Erythroblast (primary cell): Measurements from ENCODE around the gene ZCCHC24.

Experiments
- GATA1 ChIP-seq: IDR thresholded peaks from 2 replicates; pipeline ENCODE4 v1.6.1; 2011; ENCODE audit warnings: low read depth, mild to moderate bottlenecking, control low read depth, low read length, moderate library complexity
- POLR2A ChIP-seq: IDR thresholded peaks from 2 replicates; pipeline ENCODE4 v1.6.1; 2011; ENCODE audit warnings: mild to moderate bottlenecking, low read length

- no peak for TF ChIP-seq POLR2A
- no peak for TF ChIP-seq GATA1
Observed at GRCh38 chr10:79447911-79448731, 2.7 kb upstream of the ZCCHC24 start.
